NB4 (cell line): ENCODE results near the gene ADGRL3.

Source experiments
- MYC ChIP-seq: IDR thresholded peaks from 2 replicates; pipeline ENCODE4 v1.6.1; 2011; ENCODE audit warnings: low read depth, low read length
- POLR2A ChIP-seq: IDR thresholded peaks from 2 replicates; pipeline ENCODE4 v1.6.1; 2011; ENCODE audit warnings: mild to moderate bottlenecking; ENCODE audit not compliant: insufficient read length; ENCODE audit errors: extremely low read depth
- TF ChIP-seq, protein P1 (sequence below): IDR thresholded peaks from one replicate; pipeline ENCODE4 v1.5.1; 2012; ENCODE audit warnings: low read depth, low read length
- TF ChIP-seq, protein P2 (sequence below): IDR thresholded peaks from 2 replicates; pipeline ENCODE4 v1.6.1; 2011; ENCODE audit warnings: low read depth, low read length

DNA sequence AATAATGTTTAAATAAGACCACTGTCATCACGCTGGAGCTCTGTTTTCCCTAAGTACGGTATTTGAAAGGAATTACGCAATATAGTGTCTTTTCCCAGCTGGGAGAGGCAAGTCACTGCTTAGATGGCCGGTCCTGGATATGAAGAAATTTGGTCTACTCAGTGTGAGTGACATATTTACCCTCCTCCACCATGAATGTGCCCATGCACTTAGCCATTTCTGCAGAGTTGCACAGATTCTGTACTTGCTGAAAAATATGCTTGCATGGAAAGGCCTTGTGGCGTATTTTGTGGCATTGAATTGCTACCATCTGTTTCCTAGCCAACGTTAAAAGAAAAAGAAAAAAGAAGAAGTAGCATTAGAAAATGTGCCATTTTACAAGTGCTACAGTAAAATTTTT is 73.1 kb downstream of the ADGRL3 start:
- TF ChIP-seq, protein P1, sequence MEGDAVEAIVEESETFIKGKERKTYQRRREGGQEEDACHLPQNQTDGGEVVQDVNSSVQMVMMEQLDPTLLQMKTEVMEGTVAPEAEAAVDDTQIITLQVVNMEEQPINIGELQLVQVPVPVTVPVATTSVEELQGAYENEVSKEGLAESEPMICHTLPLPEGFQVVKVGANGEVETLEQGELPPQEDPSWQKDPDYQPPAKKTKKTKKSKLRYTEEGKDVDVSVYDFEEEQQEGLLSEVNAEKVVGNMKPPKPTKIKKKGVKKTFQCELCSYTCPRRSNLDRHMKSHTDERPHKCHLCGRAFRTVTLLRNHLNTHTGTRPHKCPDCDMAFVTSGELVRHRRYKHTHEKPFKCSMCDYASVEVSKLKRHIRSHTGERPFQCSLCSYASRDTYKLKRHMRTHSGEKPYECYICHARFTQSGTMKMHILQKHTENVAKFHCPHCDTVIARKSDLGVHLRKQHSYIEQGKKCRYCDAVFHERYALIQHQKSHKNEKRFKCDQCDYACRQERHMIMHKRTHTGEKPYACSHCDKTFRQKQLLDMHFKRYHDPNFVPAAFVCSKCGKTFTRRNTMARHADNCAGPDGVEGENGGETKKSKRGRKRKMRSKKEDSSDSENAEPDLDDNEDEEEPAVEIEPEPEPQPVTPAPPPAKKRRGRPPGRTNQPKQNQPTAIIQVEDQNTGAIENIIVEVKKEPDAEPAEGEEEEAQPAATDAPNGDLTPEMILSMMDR, result no peak
- TF ChIP-seq POLR2A, result no peak
- no peak for TF ChIP-seq MYC
- TF ChIP-seq, protein P2, sequence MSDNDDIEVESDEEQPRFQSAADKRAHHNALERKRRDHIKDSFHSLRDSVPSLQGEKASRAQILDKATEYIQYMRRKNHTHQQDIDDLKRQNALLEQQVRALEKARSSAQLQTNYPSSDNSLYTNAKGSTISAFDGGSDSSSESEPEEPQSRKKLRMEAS, result no peak
